Endothelial cell of umbilical vein (primary cell): ENCODE data around the gene ESPN. TPM values are rescaled to one million over a fixed set of nuclear protein-coding genes. Genes with fewer than 3 reads are reported as not detected.

ENCODE experiments used
- BruUV-seq: library from RNA; stranded (reverse); fragments of 400-500 nt; replicated peaks from 2 replicates; lab custom pipeline; 2021; lab: Mats Ljungman, UMichigan
- CTCF ChIA-PET: fragments of 300-600, 350-600 bp; sonication (Branson Sonifier 250); formaldehyde crosslinking; loops from one replicate; lab custom pipeline; 2021; ENCODE audit warnings: antibody characterized with exemption, inconsistent platforms; lab: Charles Lee
- POLR2A ChIA-PET: fragments of 300-600, 350-600 bp; sonication (Branson Sonifier 250); formaldehyde crosslinking; loops from one replicate; lab custom pipeline; 2021; ENCODE audit warnings: antibody characterized with exemption, inconsistent platforms; lab: Charles Lee
- DNase-seq: peaks from one replicate; pipeline ENCODE4 v3.0.0-alpha.2; 2011; ENCODE audit warnings: low read depth, low spot score
- FAIRE-seq: peaks from 2 replicates; lab custom pipeline; 2011; peaks lifted over from hg19 to GRCh38; lab: Jason Lieb, UNC
- H2AFZ ChIP-seq: 2 replicates; pipeline ENCODE4 v1.6.0; 2012; ENCODE audit warnings: low read depth, low read length, control low read depth, inconsistent platforms
- H3K27ac ChIP-seq: 2 replicates; pipeline ENCODE4 v1.5.1; 2011; ENCODE audit warnings: low read depth, mild to moderate bottlenecking, control low read depth, low read length, moderate library complexity; ENCODE audit not compliant: insufficient read depth
- H3K27me3 ChIP-seq, 2 experiments: 2 replicates each; pipeline versions ENCODE4 v1.6.0 to v1.6.1; 2011; ENCODE audit warnings: low read length in 2 of 2, mixed read lengths in 1 of 2; ENCODE audit not compliant: control insufficient read depth in 2 of 2, insufficient read depth in 2 of 2
- H3K36me3 ChIP-seq, 2 experiments: 2 replicates in 1 of 2; 3 replicates in 1 of 2; pipeline ENCODE4 v1.5.1; 2011; ENCODE audit warnings: low read length in 2 of 2, mild to moderate bottlenecking in 1 of 2, moderate library complexity in 1 of 2; ENCODE audit not compliant: control insufficient read depth in 2 of 2, insufficient read depth in 2 of 2; ENCODE audit errors: extremely low read depth in 1 of 2
- H3K4me1 ChIP-seq: 3 replicates; pipeline ENCODE4 v1.5.1; 2011; ENCODE audit warnings: mild to moderate bottlenecking, low read length; ENCODE audit not compliant: control insufficient read depth, insufficient read depth; ENCODE audit errors: extremely low read depth
- H3K4me2 ChIP-seq: 2 replicates; pipeline ENCODE4 v1.6.1; 2011; ENCODE audit warnings: low read length, control low read depth, mixed read lengths; ENCODE audit not compliant: insufficient read depth
- H3K4me3 ChIP-seq, 3 experiments: fragments of 200-600 bp in 1 of 3; sonication (generic), shearing (Covaris generic) in 1 of 3; replicated peaks in 1 of 3; 2 replicates each; pipeline ENCODE4 v1.5.1; 2011 to 2016; ENCODE audit warnings: control low read depth in 3 of 3, low read length in 3 of 3, mild to moderate bottlenecking in 2 of 3, inconsistent platforms in 1 of 3, low read depth in 1 of 3, moderate library complexity in 1 of 3; ENCODE audit not compliant: insufficient read depth in 1 of 3
- H3K79me2 ChIP-seq: 2 replicates; pipeline ENCODE4 v1.6.0; 2012; ENCODE audit warnings: low read length, inconsistent platforms; ENCODE audit not compliant: control insufficient read depth, insufficient read depth
- H3K9ac ChIP-seq: replicated peaks from 2 replicates; pipeline ENCODE3; 2011; ENCODE audit warnings: low read length, control low read depth; ENCODE audit not compliant: insufficient read depth; ENCODE audit errors: extremely low read depth
- H3K9me1 ChIP-seq: replicated peaks from 3 replicates; pipeline ENCODE4 v1.6.0; 2011; ENCODE audit warnings: mild to moderate bottlenecking, low read length; ENCODE audit not compliant: control insufficient read depth, insufficient read depth; ENCODE audit errors: extremely low read depth
- H3K9me3 ChIP-seq: replicated peaks from 2 replicates; pipeline ENCODE4 v1.5.1; 2012; ENCODE audit warnings: low read length, inconsistent platforms; ENCODE audit not compliant: control insufficient read depth, insufficient read depth
- H4K20me1 ChIP-seq: replicated peaks from 2 replicates; pipeline ENCODE3; 2011; ENCODE audit warnings: mild to moderate bottlenecking, low read length; ENCODE audit not compliant: control insufficient read depth, insufficient read depth; ENCODE audit errors: extremely low read depth
- CTCF ChIP-seq, 2 donors: IDR thresholded peaks; 1 replicate in 1 of 2; 2 replicates in 1 of 2; pipeline ENCODE4 v1.5.1; 2011; ENCODE audit warnings: low read length in 2 of 2, mild to moderate bottlenecking in 2 of 2, moderate library complexity in 2 of 2, control low read depth in 1 of 2, inconsistent platforms in 1 of 2, low read depth in 1 of 2; ENCODE audit not compliant: insufficient read depth in 1 of 2; ENCODE audit errors: extremely low read depth in 1 of 2
- EZH2 ChIP-seq: IDR thresholded peaks from 2 replicates; pipeline ENCODE4 v1.6.1; 2012; ENCODE audit warnings: borderline replicate concordance, low read depth, mild to moderate bottlenecking, moderate library complexity, low read length, inconsistent platforms; ENCODE audit not compliant: severe bottlenecking
- FOS ChIP-seq: IDR thresholded peaks from 2 replicates; pipeline ENCODE4 v1.6.1; 2011; ENCODE audit warnings: mild to moderate bottlenecking, low read length, moderate library complexity, borderline replicate concordance; ENCODE audit not compliant: insufficient read depth
- GATA2 ChIP-seq: IDR thresholded peaks from 2 replicates; pipeline ENCODE4 v1.7.0; 2011; ENCODE audit warnings: low read depth, mild to moderate bottlenecking, moderate library complexity, mixed read lengths, low read length; ENCODE audit not compliant: insufficient read length, insufficient read depth
- JUN ChIP-seq: IDR thresholded peaks from 2 replicates; pipeline ENCODE4 v1.6.1; 2011; ENCODE audit warnings: borderline replicate concordance, low read depth; ENCODE audit not compliant: insufficient read length, insufficient read depth
- MAX ChIP-seq: IDR thresholded peaks from 2 replicates; pipeline ENCODE4 v1.6.1; 2011; ENCODE audit not compliant: insufficient read depth, insufficient read length
- POLR2A ChIP-seq: IDR thresholded peaks from 2 replicates; pipeline ENCODE4 v1.6.1; 2012; ENCODE audit warnings: low read depth, mild to moderate bottlenecking, control low read depth, low read length
- POLR2AphosphoS5 ChIP-seq: IDR thresholded peaks from 2 replicates; pipeline ENCODE4 v1.6.1; 2012; ENCODE audit warnings: low read depth, mild to moderate bottlenecking, control low read depth, low read length, moderate library complexity; ENCODE audit not compliant: insufficient read depth
- dilution Hi-C: fragments of 300-500 bp; cut with MboI; formaldehyde crosslinking; loops from one replicate; pipeline ENCODE4 v1.15.0; 2019; ENCODE audit warnings: low sequenced_read_pairs; ENCODE audit not compliant: extremely low pct_ligation_motif_present
- intact Hi-C: fragments of 100-400 bp; cut with micrococcal nuclease; formaldehyde crosslinking; loops from one replicate; pipeline ENCODE4 v1.10.0; 2022
- polyA plus RNA-seq, 4 experiments: library from polyadenylated mRNA; depleted of rRNA in 3 of 4; stranded (reverse) in 3 of 4; unstranded in 1 of 4; fragments of >200 nt; gene quantifications; 2 replicates each; pipeline versions ENCODE4 v1.2.1 to v1.2.3, GENCODE V29; 2011 to 2012; ENCODE audit warnings: missing spikeins in 1 of 4
- total RNA-seq: library from RNA; stranded (reverse); gene quantifications from 2 replicates; pipeline ENCODE4 v1.2.3, GENCODE V29; 2021

Gene ESPN
- total and polyA plus RNA-seq, 2 donors (not counting 3 experiments of a cell fraction or from before 2014, with no cell fraction given): 0.54 to 0.71 TPM

GRCh38 chr1:6448749-6449631 lies 24.4 kb downstream of the ESPN start:
- no peak overlapping the region for H3K27ac ChIP-seq
- no peaks in the 10 kb centered on the region for H3K79me2 ChIP-seq
- H3K4me3 ChIP-seq: no peak overlapping the region
- no peak overlapping the region for H3K9ac ChIP-seq
- no TSS peak for BruUV-seq
- no peaks in the 10 kb centered on the region for H3K4me1 ChIP-seq
- H3K9me3 ChIP-seq: no peaks in the 10 kb centered on the region
- FAIRE-seq: no peak
- ChIA-PET POLR2A (no interaction called here), CTCF (interaction anchor here (1.0 to 1.9 kb wide), 4 partner anchors 11 to 203 kb away, joined by 3 to 18 read pairs (median 4); no protein-coding TSS in a partner anchor)
- dilution Hi-C loops: no loop called here
- peaks cover 48 to 51% of the 10 kb centered on the region in 2 experiments for H3K27me3 ChIP-seq
- intact Hi-C loops: no loop called here
- no peak overlapping the region for H2AFZ ChIP-seq
- TF ChIP-seq POLR2A (no peak), JUN (no peak), GATA2 (no peak), MAX (no peak), POLR2AphosphoS5 (no peak), CTCF (IDR thresholded peaks at IDR 0.05; ENCODE audit: extremely low read depth in 1 of 2, insufficient read depth in 1 of 2, low read depth in 1 of 2, low read length in 2 of 2) (no peak), FOS (no peak), EZH2 (no peak)
- no peaks in the 10 kb centered on the region for H3K36me3 ChIP-seq
- no peaks in the 10 kb centered on the region for H4K20me1 ChIP-seq
- H3K4me2 ChIP-seq: no peak overlapping the region
- DNase-seq: peak; percentile 20
- no peaks in the 10 kb centered on the region for H3K9me1 ChIP-seq
